H1 (cell line): ENCODE data around the gene PRG2. TPM values are rescaled to one million over a fixed set of nuclear protein-coding genes. Genes with fewer than 3 reads are reported as not detected.

Experiments used
- CTCF ChIA-PET: fragments of 300-600 bp; sonication (Branson Sonifier 250); formaldehyde crosslinking; loops from one replicate; lab custom pipeline; 2021; ENCODE audit not compliant: partially characterized antibody; lab: Charles Lee
- POLR2A ChIA-PET: fragments of 300-600 bp; sonication (Branson Sonifier 250); formaldehyde crosslinking; loops from one replicate; lab custom pipeline; 2021; ENCODE audit warnings: inconsistent platforms; ENCODE audit not compliant: partially characterized antibody; lab: Charles Lee
- DNase-seq, 2 experiments: peaks; one replicate each; pipeline versions ENCODE4 v3.0.0 to v3.0.0-alpha.2; 2010 to 2022; ENCODE audit warnings: low spot score in 2 of 2, low read depth in 1 of 2, mixed read lengths in 1 of 2
- FAIRE-seq: peaks from 2 replicates; lab custom pipeline; 2011; peaks lifted over from hg19 to GRCh38; lab: Jason Lieb, UNC
- H2AFZ ChIP-seq: 2 replicates; pipeline ENCODE4 v1.8.1; 2012; ENCODE audit warnings: low read length, inconsistent platforms
- H2AK5ac ChIP-seq: 2 replicates; pipeline ENCODE4 v1.6.1; 2013; ENCODE audit warnings: low read depth, low read length
- H2BK120ac ChIP-seq: replicated peaks from 2 replicates; pipeline ENCODE3; 2013; ENCODE audit warnings: low read depth, low read length, inconsistent platforms
- H2BK12ac ChIP-seq: 2 replicates; pipeline ENCODE4 v1.6.1; 2013; ENCODE audit warnings: low read depth, low read length
- H2BK15ac ChIP-seq: 2 replicates; pipeline ENCODE4 v1.6.1; 2013; ENCODE audit warnings: low read length
- H2BK20ac ChIP-seq: 2 replicates; pipeline ENCODE4 v1.6.1; 2013; ENCODE audit warnings: low read length
- H2BK5ac ChIP-seq: 2 replicates; pipeline ENCODE4 v1.6.1; 2013; ENCODE audit warnings: low read depth, low read length
- H3K14ac ChIP-seq: 2 replicates; pipeline ENCODE4 v1.6.1; 2013; ENCODE audit warnings: inconsistent platforms; ENCODE audit not compliant: insufficient read length
- H3K18ac ChIP-seq: 2 replicates; pipeline ENCODE4 v1.6.1; 2013; ENCODE audit warnings: low read length; ENCODE audit errors: extremely low read depth
- H3K23ac ChIP-seq: 2 replicates; pipeline ENCODE4 v1.6.1; 2013; ENCODE audit warnings: inconsistent platforms; ENCODE audit not compliant: insufficient read length
- H3K23me2 ChIP-seq: 2 replicates; pipeline ENCODE4 v1.6.1; 2013; ENCODE audit warnings: low read depth, low read length
- H3K27ac ChIP-seq: 2 replicates; pipeline ENCODE4 v1.6.1; 2011; ENCODE audit warnings: low read depth, low read length, inconsistent platforms
- H3K27me3 ChIP-seq, 4 experiments: replicated peaks in 1 of 4; 1 replicate in 1 of 4; 2 replicates in 3 of 4; pipeline versions ENCODE4 v1.6.1 to v1.8.1; 2011 to 2013; ENCODE audit warnings: low read length in 3 of 4, mild to moderate bottlenecking in 3 of 4, inconsistent platforms in 2 of 4, mixed read lengths in 2 of 4, moderate library complexity in 1 of 4; ENCODE audit not compliant: control insufficient read depth in 3 of 4, insufficient read depth in 3 of 4; ENCODE audit errors: extremely low read depth in 1 of 4
- H3K36me3 ChIP-seq, 4 experiments: 2 replicates each; pipeline versions ENCODE4 v1.6.1 to v1.8.1; 2011 to 2013; ENCODE audit warnings: mild to moderate bottlenecking in 4 of 4, low read length in 3 of 4, moderate library complexity in 2 of 4, control low read depth in 1 of 4, inconsistent platforms in 1 of 4; ENCODE audit not compliant: insufficient read depth in 4 of 4, control insufficient read depth in 2 of 4
- H3K4ac ChIP-seq: replicated peaks from 2 replicates; pipeline ENCODE3; 2013; ENCODE audit warnings: low read length, low read depth, mixed read lengths, inconsistent platforms; ENCODE audit not compliant: insufficient read length
- H3K4me1 ChIP-seq, 4 experiments: replicated peaks in 1 of 4; 1 replicate in 1 of 4; 2 replicates in 3 of 4; pipeline versions ENCODE4 v1.6.1 to v1.8.1; 2011 to 2013; ENCODE audit warnings: low read length in 3 of 4, inconsistent platforms in 2 of 4, mixed read lengths in 1 of 4; ENCODE audit not compliant: insufficient read depth in 4 of 4, control insufficient read depth in 3 of 4
- H3K4me2 ChIP-seq, 2 experiments: 2 replicates each; pipeline versions ENCODE4 v1.6.1 to v1.8.1; 2011 to 2013; ENCODE audit warnings: low read depth in 2 of 2, low read length in 2 of 2, control low read depth in 1 of 2, inconsistent platforms in 1 of 2, mild to moderate bottlenecking in 1 of 2; ENCODE audit not compliant: insufficient read depth in 1 of 2
- H3K4me3 ChIP-seq, 4 experiments: fragments of 200-600, 300-600 bp in 1 of 4; sonication (generic), shearing (Covaris generic), sonication (Bioruptor Twin) in 1 of 4; 2 replicates each; pipeline versions ENCODE4 v1.5.1 to v1.8.1; 2011 to 2016; ENCODE audit warnings: low read length in 4 of 4, low read depth in 3 of 4, control low read depth in 2 of 4, inconsistent platforms in 2 of 4, mild to moderate bottlenecking in 2 of 4, mixed read lengths in 1 of 4, moderate library complexity in 1 of 4; ENCODE audit not compliant: insufficient read depth in 2 of 4; ENCODE audit errors: extremely low read depth in 1 of 4
- H3K56ac ChIP-seq: replicated peaks from 2 replicates; pipeline ENCODE3; 2013; ENCODE audit warnings: low read depth, mild to moderate bottlenecking, mixed read lengths, low read length, inconsistent platforms; ENCODE audit not compliant: insufficient read length
- H3K79me1 ChIP-seq: 2 replicates; pipeline ENCODE4 v1.6.1; 2013; ENCODE audit warnings: low read depth, low read length, control low read depth
- H3K79me2 ChIP-seq, 2 experiments: 2 replicates each; pipeline versions ENCODE4 v1.6.1 to v1.8.1; 2012 to 2013; ENCODE audit warnings: low read length in 2 of 2, mild to moderate bottlenecking in 2 of 2, inconsistent platforms in 1 of 2; ENCODE audit not compliant: insufficient read depth in 2 of 2, control insufficient read depth in 1 of 2
- H3K9ac ChIP-seq, 4 experiments: replicated peaks in 1 of 4; 1 replicate in 1 of 4; 2 replicates in 3 of 4; pipeline versions ENCODE4 v1.6.1 to v1.8.1; 2011 to 2013; ENCODE audit warnings: low read depth in 3 of 4, low read length in 3 of 4, control low read depth in 2 of 4, mild to moderate bottlenecking in 2 of 4, moderate library complexity in 2 of 4, inconsistent platforms in 1 of 4; ENCODE audit errors: extremely low read depth in 1 of 4
- H3K9me3 ChIP-seq, 2 experiments: 2 replicates each; pipeline versions ENCODE4 v1.6.1 to v1.8.1; 2012 to 2013; ENCODE audit warnings: mild to moderate bottlenecking in 2 of 2, moderate library complexity in 2 of 2, control low read depth in 1 of 2, inconsistent platforms in 1 of 2, low read depth in 1 of 2, low read length in 1 of 2, mixed read lengths in 1 of 2; ENCODE audit not compliant: insufficient read depth in 2 of 2
- H4K20me1 ChIP-seq, 2 experiments: replicated peaks in 1 of 2; 2 replicates each; pipeline versions ENCODE3 to v1.8.1; 2011 to 2013; ENCODE audit warnings: inconsistent platforms in 2 of 2, low read length in 2 of 2, mild to moderate bottlenecking in 1 of 2; ENCODE audit not compliant: insufficient read depth in 2 of 2, control insufficient read depth in 1 of 2
- H4K5ac ChIP-seq: 2 replicates; pipeline ENCODE4 v1.6.1; 2013; ENCODE audit warnings: low read length, low read depth, mixed read lengths, inconsistent platforms; ENCODE audit not compliant: insufficient read length
- H4K8ac ChIP-seq: 2 replicates; pipeline ENCODE4 v1.8.0; 2013; ENCODE audit warnings: mild to moderate bottlenecking, moderate library complexity, low read length, inconsistent platforms; ENCODE audit not compliant: insufficient read depth; ENCODE audit errors: extremely low read depth
- H4K91ac ChIP-seq: replicated peaks from 2 replicates; pipeline ENCODE3; 2013; ENCODE audit warnings: low read length, mixed read lengths, inconsistent platforms; ENCODE audit not compliant: insufficient read length
- ATF2 ChIP-seq: IDR thresholded peaks from 2 replicates; pipeline ENCODE4 v1.6.1; 2012; ENCODE audit warnings: low read length, inconsistent platforms
- EZH2 ChIP-seq: fragments of 200-600 bp; sonication (generic); IDR thresholded peaks from 2 replicates; pipeline ENCODE4 v1.7.1; 2012; ENCODE audit warnings: low read depth, mild to moderate bottlenecking, moderate library complexity, low read length, inconsistent platforms; ENCODE audit not compliant: severe bottlenecking
- JUN ChIP-seq: IDR thresholded peaks from 2 replicates; pipeline ENCODE4 v1.6.1; 2011; ENCODE audit warnings: low read depth, mild to moderate bottlenecking, improper control_type of control experiment, low read length
- JUND ChIP-seq: IDR thresholded peaks from 2 replicates; pipeline ENCODE4 v1.6.1; 2011; ENCODE audit warnings: mild to moderate bottlenecking, improper control_type of control experiment, low read length
- KDM4A ChIP-seq: IDR thresholded peaks from one replicate; pipeline ENCODE4 v1.7.1; 2012; ENCODE audit warnings: low read depth, mild to moderate bottlenecking, moderate library complexity, low read length, inconsistent platforms; ENCODE audit not compliant: severe bottlenecking
- NANOG ChIP-seq: IDR thresholded peaks from 2 replicates; pipeline ENCODE4 v1.6.1; 2011; ENCODE audit warnings: low read length, low read depth, mild to moderate bottlenecking, inconsistent platforms; ENCODE audit not compliant: insufficient read depth, poor library complexity, severe bottlenecking
- POLR2A ChIP-seq, 2 experiments: IDR thresholded peaks; 1 replicate in 1 of 2; 2 replicates in 1 of 2; pipeline ENCODE4 v1.6.1; 2011; ENCODE audit warnings: low read depth in 2 of 2, low read length in 2 of 2, mild to moderate bottlenecking in 2 of 2; ENCODE audit errors: control extremely low read depth in 1 of 2
- POLR2AphosphoS5 ChIP-seq: IDR thresholded peaks from 2 replicates; pipeline ENCODE4 v1.6.1; 2011; ENCODE audit warnings: low read depth, low read length
- SAP30 ChIP-seq: fragments of 300-600 bp; sonication (generic); IDR thresholded peaks from 2 replicates; pipeline ENCODE4 v1.7.1; 2012; ENCODE audit warnings: low read length, moderate library complexity, mild to moderate bottlenecking, inconsistent platforms; ENCODE audit not compliant: insufficient read depth, insufficient replicate concordance
- SIX5 ChIP-seq: IDR thresholded peaks from 2 replicates; pipeline ENCODE4 v1.6.1; 2011; ENCODE audit warnings: mild to moderate bottlenecking, low read depth, low read length
- WGBS, 2 experiments: shearing (Covaris generic) in 1 of 2; methylation state at CpG; one replicate each; pipeline versions ENCODE4 v1.1.6 to v1.1.7; 2013 to 2015; ENCODE audit warnings: low lambda C conversion rate in 2 of 2, mixed read lengths in 2 of 2, inconsistent platforms in 1 of 2, low coverage in 1 of 2, missing lambda C conversion rate in 1 of 2; ENCODE audit not compliant: insufficient replicate concordance in 2 of 2, insufficient coverage in 1 of 2, insufficient read length in 1 of 2; ENCODE audit errors: extremely low coverage in 1 of 2, missing lambda C conversion rate in 1 of 2; 5-methylcytosine and 5-hydroxymethylcytosine counted together
- polyA plus RNA-seq, 7 experiments: library from polyadenylated mRNA; depleted of rRNA in 3 of 7; stranded (reverse) in 5 of 7; unstranded in 2 of 7; fragments of >200 nt in 5 of 7; fragments of 200-250 nt in 2 of 7; gene quantifications; 1 replicate in 5 of 7; 2 replicates in 1 of 7; 4 replicates in 1 of 7; pipeline versions ENCODE4 v1.2.1 to v1.2.3, GENCODE V29; 2011 to 2013; ENCODE audit warnings: missing spikeins in 2 of 7, mixed read lengths in 2 of 7
- total RNA-seq: library from RNA; stranded (reverse); fragmentation: NEBNext Ultra II Directional; extraction: Animal tissue kit (Norgen Biotek cat#: 25700); gene quantifications from 2 replicates; pipeline ENCODE4 v1.2.1, GENCODE V29; 2021
- TF ChIP-seq, protein P1 (sequence below): IDR thresholded peaks from 2 replicates; pipeline ENCODE4 v1.6.1; 2011; ENCODE audit warnings: low read depth, mild to moderate bottlenecking, low read length; ENCODE audit not compliant: insufficient read depth

Gene PRG2
- total and polyA plus RNA-seq, 2 of the 8 experiments (the other 6 are each of a cell fraction or from before 2014, with no cell fraction given), result 0.32 TPM; not detected in 1

DNA sequence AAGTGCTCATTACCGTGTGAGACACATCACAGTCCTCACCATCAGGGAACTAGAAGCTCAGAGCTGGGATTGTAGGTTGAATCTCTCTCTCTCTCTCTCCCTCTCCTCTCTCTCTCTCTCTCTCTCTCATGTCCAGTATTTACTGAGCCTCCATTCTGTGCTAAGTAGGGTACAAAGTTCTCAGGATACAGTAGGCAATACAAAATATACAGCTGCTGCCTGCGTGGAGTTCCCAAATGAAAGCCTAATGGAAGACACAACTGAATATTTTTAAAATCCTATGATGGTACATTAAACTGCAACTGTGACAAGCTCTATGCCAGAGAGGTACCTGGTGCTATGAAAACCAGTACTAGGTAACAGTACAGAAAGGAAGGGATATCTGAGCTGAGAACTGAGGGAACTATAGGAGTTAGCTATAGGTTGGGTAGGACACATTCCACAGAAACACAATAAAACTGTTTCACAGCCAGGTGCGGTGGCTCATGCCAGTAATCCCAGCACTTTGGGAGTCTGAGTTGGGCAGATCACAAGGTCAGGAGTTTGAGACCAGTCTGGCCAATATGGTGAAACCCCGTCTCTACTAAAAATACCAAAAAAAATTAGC is 9.6 kb upstream of the PRG2 start:
- H2BK12ac ChIP-seq, result no peak overlapping the region
- no peak overlapping the region for H2BK120ac ChIP-seq
- H3K18ac ChIP-seq, result no peak overlapping the region
- H3K56ac ChIP-seq, result no peak overlapping the region
- ChIA-PET CTCF (interaction anchor here (0.7 to 1.4 kb wide), 9 partner anchors 18 to 157 kb away, joined by 3 to 7 read pairs (median 3); no protein-coding TSS in a partner anchor), POLR2A (interaction anchor here (0.8 to 1.2 kb wide), 2 partner anchors 28 to 60 kb away, joined by 3 read pairs; no protein-coding TSS in a partner anchor)
- no peaks in the 10 kb centered on the region for H3K36me3 ChIP-seq
- no peak overlapping the region for H4K8ac ChIP-seq
- no peak overlapping the region for H2BK5ac ChIP-seq
- no peak overlapping the region for H2AK5ac ChIP-seq
- H3K4me1 ChIP-seq, result no peaks in the 10 kb centered on the region
- H4K91ac ChIP-seq, result no peak overlapping the region
- no peak overlapping the region for H3K14ac ChIP-seq
- H2BK15ac ChIP-seq, result no peak overlapping the region
- H3K27ac ChIP-seq, result no peak overlapping the region
- H3K4me3 ChIP-seq, result no peak overlapping the region
- no peak overlapping the region for H3K23ac ChIP-seq
- 96% methylated on average over 4 of the region's 4 CpGs; no CpG with 5 or more reads in 1 of the 2 experiments for WGBS, 2 experiments
- no peaks in the 10 kb centered on the region; a peak in 2 of 7 replicates for H3K27me3 ChIP-seq
- H3K79me2 ChIP-seq, result no peaks in the 10 kb centered on the region
- H2AFZ ChIP-seq, result no peak overlapping the region
- no peak overlapping the region for H4K5ac ChIP-seq
- no peak overlapping the region for H3K4me2 ChIP-seq
- H2BK20ac ChIP-seq, result no peak overlapping the region
- no peak for DNase-seq
- H3K23me2 ChIP-seq, result no peaks in the 10 kb centered on the region
- no peaks in the 10 kb centered on the region for H4K20me1 ChIP-seq
- H3K79me1 ChIP-seq, result no peaks in the 10 kb centered on the region
- H3K9me3 ChIP-seq, result no peaks in the 10 kb centered on the region
- no peak overlapping the region for H3K9ac ChIP-seq
- no peak for FAIRE-seq
- H3K4ac ChIP-seq, result no peak overlapping the region
- no peak for TF ChIP-seq ATF2
- TF ChIP-seq JUND, result no peak
- no peak for TF ChIP-seq JUN
- no peak for TF ChIP-seq SAP30
- TF ChIP-seq POLR2A (IDR thresholded peaks at IDR 0.05; ENCODE audit: control extremely low read depth in 1 of 2, low read depth in 2 of 2, low read length in 2 of 2), result no peak
- TF ChIP-seq POLR2AphosphoS5, result no peak
- no peak for TF ChIP-seq KDM4A
- TF ChIP-seq NANOG, result no peak
- no peak for TF ChIP-seq SIX5
- no peak for TF ChIP-seq EZH2
- TF ChIP-seq, protein P1, sequence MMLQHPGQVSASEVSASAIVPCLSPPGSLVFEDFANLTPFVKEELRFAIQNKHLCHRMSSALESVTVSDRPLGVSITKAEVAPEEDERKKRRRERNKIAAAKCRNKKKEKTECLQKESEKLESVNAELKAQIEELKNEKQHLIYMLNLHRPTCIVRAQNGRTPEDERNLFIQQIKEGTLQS, result no peak
